HG03280 (cell line): ENCODE data around the gene CUL9.

ENCODE experiments used
- ATAC-seq: cut with Tn5 transposase; IDR thresholded peaks from one replicate; pipeline ENCODE4 v1.9.1; 2021; ENCODE audit warnings: mild to moderate bottlenecking, moderate library complexity; ENCODE audit not compliant: unreplicated experiment

CUL9 gene

DNA sequence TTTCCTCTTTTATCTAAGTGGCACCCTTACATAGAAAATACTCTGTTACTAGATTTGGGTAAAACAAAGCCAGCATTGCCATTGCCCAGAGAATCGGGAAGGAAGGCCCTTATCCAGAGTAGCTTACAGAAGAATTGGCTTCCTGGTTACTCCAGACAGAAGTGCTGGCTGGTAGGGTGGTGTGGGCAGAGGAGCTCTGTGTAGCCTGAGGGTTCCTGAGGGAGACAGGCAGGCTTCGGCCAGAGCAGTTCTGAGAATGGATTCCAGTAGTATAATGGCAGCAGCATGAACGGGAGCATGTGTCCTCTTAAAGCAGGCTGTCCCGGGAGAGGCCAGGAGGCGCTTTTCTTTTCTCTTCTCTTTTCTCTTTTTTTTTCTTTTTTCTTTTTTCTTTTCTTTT, 11.9 kb downstream of the CUL9 start:
- ATAC-seq, result no peak

DNA sequence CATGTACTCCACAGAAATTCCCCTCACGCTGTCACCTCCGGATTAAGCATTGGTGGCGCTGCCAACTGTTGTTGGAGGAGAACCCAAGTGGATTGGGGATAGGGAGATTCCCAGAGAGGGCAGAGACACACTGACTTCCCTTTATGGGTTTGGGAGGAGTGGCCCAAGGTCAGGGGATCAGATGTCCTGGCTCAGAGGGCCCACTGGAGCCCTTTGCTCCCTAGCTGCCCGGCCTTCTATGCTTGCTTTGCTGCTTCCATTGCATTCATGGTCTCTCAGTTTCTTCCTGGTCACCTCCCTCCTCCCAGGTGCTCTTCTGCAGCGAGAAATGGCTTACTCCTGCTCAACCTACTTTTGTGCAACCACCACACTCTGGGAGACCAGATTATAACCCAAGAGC, 14.3 kb downstream of the CUL9 start:
- ATAC-seq, result no peak

DNA sequence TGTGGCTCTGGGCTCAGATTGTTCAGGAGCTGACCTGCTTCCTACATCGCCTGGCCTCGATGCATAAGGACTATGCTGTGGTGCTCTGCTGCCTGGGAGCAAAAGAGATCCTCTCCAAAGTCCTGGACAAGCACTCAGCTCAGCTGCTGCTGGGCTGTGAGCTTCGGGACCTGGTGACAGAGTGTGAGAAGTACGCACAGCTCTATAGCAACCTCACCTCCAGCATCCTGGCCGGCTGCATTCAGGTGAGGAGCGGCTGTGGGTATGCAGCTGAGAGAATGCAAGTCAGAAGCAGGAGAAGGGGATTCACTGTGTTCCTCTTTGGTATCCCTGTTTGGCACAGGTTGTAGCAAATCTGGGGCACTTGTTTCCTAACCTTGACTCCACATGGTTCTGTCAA, 17.9 kb downstream of the CUL9 start:
- ATAC-seq, result no peak

DNA sequence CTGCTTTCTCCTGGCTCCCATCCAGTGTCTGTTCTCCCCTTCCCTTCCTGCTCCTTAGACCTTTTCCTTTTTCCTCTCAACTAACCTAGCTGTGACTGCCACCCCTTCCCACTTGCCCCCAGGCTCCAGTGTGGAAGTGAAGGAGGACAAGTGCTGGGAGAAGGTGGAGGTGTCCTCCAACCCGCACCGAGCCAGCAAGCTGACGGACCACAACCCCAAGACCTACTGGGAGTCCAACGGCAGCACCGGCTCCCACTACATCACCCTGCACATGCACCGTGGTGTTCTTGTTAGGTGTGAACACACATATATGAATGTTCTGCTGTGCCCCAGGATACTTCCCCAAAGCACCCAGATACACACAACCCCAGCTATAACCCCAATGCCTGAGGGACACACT, 18.5 kb downstream of the CUL9 start:
- ATAC-seq, result no peak

DNA sequence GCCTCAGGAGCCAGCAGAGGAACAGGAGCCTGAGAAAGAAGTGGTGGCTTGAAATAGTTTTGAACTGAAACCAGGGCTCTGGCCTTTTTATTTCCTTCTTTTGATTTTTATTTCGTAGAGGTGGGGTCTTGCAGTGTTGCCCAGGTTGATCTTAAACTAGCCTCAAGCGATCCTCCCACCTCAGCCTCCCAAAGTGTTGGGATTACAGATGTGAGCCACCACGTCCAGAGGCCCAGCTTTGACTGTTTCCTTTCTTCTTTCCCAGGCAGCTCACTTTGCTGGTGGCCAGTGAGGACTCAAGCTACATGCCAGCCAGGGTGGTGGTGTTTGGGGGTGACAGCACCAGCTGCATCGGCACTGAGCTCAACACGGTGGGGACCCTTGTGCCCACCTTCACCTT, 20.5 kb downstream of the CUL9 start:
- ATAC-seq, result no peak

DNA sequence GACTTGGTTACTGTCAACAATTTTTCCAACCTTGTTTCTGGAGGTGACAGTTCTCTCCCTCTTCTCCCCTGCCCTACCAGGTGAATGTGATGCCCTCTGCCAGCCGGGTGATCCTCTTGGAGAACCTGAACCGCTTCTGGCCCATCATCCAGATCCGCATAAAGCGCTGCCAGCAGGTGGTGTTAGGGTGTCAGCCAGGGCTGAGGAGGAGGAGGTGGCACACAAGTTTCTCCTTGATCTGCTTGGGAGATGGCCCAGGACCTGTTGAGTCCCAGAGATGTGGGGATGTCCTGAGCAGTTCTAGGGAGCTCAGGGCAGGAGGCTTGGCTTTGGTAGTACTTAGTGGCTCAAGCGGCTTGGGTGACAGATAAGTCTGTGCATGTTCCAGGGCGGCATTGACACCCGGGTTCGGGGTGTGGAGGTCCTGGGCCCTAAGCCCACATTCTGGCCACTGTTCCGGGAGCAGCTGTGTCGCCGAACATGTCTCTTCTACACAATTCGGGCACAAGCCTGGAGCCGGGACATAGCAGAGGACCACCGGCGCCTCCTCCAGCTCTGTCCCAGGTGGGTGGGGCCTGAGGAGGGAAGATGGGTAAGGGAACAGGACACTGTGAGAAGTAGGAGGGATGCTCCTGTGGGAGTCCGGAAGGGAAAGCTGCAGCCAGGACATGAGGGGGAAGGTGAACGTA, 21.2 kb downstream of the CUL9 start:
- no peak for ATAC-seq

DNA sequence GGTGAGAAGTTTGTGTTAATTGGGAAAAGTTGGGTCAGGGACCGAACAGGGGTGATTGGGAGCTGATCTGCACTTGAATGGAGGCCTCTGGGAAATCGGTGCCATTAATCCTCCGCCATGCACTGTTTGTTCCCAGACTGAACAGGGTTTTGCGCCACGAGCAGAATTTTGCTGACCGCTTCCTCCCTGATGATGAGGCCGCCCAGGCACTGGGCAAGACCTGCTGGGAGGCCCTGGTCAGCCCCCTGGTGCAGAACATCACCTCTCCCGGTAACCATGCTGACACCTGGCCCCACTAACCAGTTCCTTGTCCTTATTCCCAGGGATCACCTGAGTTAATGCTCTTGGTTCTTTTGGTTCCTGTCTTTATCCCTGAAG, 21.7 kb downstream of the CUL9 start:
- no peak for ATAC-seq

DNA sequence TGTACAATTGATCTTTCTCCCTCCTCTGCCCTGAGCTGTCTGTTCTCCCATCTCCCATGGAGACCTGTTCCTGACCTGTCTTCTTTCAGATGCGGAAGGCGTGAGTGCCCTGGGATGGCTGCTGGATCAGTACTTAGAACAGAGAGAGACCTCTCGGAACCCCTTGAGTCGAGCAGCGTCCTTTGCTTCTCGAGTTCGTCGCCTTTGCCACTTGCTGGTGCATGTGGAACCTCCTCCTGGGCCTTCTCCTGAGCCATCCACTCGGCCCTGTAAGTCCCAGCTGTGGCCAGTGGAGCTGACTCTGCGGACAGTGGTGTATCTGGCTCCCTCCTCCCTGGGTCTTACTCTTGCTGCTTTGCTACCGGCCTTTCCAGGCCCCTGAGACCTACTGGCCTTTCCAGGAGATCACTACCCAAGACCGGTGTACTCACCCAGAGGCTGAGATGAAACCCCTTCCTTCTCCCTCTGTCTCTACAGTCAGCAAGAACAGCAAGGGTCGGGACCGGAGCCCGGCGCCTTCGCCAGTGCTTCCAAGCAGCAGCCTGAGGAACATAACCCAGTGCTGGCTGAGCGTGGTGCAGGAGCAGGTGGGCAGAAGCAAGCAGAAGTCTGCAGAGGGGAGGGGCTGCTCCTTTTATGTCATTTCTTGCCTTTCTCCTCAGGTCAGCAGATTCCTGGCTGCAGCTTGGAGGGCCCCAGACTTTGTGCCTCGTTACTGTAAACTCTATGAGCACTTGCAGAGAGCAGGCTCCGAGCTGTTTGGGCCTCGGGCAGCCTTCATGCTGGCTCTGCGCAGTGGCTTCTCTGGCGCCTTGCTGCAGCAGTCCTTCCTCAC, 22.5 kb downstream of the CUL9 start:
- ATAC-seq, result no peak

DNA sequence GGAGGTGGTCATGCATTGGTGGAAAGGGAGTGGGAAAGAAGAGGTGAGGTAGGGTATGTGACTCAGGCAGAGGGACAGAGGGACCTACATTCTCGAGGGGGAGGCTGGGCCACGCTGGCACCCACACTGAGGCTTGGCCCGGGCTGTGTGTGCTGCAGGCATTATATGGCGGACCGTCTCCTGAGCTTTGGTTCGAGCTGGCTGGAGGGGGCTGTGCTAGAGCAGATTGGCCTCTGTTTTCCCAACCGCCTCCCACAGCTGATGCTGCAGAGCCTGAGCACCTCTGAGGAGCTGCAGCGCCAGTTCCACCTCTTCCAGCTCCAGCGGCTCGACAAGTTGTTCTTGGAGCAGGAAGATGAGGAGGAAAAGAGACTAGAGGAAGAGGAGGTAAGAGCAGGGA, 23.9 kb downstream of the CUL9 start:
- no peak for ATAC-seq

DNA sequence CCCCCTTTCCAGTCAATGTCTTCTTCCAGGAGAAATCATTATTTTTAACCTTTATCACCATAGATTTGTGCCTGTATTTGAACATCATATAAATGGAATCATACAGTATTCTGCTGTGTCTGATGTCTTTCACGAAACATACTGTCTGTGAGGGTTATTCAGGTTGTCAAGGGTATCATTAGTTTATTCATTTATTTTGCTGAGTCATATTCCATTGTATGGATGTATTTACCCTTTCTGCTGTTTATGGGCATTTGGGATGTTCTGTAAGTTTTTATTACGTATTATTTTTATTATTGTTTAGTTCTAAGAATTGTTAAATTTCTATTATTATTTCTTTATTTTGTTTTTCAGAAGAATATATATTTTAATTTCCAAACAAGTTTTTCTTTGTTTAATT, 25.3 kb downstream of the CUL9 start:
- ATAC-seq, result no peak

DNA sequence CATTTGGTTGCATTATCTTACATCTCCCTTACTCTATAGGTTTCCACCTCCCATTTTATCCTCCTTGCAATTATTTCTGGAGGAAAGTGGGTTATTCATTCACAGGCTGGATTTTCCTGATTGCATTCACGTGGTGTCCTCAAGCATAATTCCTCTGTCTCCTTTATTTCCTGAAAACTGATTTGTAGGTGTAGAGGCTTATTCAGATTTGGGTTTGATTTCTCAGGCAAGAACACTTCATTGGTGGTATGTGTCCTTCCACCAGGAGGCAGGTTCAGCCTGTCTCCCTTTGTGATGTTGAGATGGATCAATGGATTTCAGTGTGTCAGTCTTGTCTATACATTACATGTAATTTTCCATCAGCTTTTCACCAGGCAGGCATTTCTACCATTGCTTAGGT, 30.0 kb downstream of the CUL9 start:
- no peak for ATAC-seq

DNA sequence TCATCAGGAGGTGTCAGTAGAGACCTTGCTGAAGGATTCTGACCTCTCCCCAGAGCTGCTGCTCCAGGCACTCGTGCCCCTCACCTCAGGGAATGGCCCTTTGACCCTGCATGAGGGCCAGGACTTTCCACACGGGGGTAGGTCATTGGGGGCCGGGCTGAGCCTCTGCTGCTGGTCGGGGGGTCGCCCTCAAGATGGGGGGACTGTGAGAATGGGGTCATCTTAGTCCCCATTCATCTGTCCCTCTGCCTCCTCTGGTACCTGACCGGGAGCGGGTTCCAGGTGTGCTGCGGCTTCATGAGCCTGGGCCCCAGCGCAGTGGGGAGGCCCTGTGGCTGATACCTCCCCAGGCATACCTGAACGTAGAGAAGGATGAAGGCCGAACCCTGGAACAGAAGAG, 31.4 kb downstream of the CUL9 start:
- ATAC-seq, result no peak

DNA sequence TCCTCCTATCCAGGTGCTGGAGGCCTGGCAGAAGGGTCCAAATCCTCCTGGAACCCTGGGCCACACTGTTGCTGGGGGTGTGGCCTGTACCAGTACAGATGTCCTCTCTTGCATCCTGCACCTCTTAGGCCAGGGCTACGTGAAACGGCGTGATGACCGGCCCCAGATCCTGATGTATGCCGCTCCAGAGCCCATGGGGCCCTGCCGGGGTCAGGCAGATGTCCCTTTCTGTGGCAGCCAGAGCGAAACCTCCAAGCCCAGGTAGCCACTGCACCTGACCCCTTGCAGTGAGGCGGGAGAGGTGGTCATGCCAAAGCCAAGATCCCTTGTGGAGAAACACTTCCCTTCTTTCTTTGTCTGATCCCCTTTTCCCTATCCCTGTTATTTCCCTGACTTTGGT, 33.1 kb downstream of the CUL9 start:
- ATAC-seq, result no peak

DNA sequence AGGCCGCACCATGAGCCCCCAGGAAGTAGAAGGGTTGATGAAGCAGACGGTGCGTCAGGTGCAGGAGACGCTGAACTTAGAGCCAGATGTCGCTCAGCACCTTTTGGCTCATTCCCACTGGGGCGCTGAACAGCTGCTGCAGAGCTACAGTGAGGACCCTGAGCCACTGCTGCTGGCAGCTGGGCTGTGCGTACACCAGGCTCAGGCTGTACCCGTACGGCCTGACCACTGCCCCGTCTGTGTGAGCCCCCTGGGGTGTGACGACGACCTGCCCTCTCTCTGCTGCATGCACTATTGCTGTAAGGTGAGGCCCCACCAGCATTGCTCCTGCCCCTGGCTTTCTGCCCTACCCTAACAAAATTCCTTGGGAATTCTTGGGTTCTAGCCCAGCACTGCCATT, 34.2 kb downstream of the CUL9 start:
- ATAC-seq, result no peak

DNA sequence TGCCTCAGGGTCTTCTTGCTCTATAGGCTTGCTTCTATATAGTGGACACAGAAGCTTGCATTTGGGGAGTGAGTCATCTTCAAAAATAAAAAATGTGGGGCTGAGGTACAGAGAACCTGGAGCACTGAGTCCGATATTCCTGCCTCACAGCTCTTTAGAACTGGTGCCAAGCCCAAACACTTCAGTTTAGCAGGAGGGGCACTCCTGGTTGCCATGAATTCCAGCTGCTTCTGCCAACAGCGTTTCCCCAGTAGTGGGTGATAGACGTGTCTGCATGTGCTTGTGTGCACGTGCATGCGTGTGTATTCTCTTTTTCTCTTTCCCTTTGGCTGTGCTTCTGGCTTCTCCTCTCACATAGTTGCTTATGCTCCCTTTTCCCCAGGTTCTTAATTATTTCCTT, 35.4 kb downstream of the CUL9 start:
- ATAC-seq, result no peak

DNA sequence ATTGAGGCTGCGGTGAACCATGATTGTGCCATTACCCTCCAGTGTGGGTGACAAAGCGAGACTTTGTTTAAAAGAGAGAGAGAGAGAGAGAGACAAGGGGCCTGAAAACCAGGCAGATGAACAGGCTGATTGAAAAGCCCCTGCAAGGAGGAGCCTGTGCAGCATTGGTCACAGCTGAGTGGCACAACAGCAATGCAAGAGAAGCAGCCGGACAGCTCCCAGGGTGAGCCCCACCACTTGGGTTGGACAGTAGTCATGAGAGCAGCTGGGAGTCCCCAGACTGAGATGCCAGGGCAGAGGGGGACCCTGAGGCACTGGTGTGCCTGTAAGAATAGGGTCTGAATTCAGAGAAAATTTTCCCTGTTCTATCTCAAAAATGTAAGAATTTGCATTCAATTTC, 37.1 kb downstream of the CUL9 start:
- no peak for ATAC-seq

DNA sequence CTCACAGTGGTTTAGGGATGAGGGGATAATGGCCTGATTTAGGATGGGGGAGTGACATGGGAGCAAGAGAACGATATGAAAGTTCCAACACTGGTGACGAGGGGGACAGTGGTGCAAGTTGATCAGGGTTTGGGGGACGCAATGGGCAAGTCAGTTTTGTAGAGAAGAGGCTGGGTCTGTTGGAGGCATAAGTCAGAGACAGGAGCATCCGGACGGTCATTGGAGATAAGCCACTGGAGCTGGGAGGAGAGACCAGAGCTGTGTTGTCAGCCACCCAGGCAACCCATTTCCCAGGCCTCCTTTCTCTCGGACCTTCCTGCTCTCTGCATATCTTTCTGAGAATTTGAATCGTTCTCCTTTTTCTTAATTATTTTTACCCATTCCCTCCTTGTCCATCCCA, 37.8 kb downstream of the CUL9 start:
- ATAC-seq, result no peak

DNA sequence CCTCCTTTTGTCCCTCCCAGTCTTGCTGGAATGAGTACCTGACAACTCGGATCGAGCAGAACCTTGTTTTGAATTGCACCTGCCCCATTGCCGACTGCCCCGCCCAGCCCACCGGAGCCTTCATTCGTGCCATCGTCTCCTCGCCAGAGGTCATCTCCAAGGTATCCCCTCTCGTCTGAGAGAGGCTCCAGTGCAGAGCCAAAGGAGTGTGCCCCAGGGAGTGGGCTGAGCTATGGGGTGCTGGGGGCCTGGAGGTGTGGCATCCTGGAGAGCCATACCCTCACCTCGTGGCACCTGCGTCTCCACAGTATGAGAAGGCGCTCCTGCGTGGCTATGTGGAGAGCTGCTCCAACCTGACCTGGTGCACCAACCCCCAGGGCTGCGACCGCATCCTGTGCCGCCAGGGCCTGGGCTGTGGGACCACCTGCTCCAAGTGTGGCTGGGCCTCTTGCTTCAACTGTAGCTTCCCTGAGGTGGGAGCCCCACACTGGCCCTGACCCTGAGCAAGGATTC, 38.5 kb downstream of the CUL9 start:
- no peak for ATAC-seq

DNA sequence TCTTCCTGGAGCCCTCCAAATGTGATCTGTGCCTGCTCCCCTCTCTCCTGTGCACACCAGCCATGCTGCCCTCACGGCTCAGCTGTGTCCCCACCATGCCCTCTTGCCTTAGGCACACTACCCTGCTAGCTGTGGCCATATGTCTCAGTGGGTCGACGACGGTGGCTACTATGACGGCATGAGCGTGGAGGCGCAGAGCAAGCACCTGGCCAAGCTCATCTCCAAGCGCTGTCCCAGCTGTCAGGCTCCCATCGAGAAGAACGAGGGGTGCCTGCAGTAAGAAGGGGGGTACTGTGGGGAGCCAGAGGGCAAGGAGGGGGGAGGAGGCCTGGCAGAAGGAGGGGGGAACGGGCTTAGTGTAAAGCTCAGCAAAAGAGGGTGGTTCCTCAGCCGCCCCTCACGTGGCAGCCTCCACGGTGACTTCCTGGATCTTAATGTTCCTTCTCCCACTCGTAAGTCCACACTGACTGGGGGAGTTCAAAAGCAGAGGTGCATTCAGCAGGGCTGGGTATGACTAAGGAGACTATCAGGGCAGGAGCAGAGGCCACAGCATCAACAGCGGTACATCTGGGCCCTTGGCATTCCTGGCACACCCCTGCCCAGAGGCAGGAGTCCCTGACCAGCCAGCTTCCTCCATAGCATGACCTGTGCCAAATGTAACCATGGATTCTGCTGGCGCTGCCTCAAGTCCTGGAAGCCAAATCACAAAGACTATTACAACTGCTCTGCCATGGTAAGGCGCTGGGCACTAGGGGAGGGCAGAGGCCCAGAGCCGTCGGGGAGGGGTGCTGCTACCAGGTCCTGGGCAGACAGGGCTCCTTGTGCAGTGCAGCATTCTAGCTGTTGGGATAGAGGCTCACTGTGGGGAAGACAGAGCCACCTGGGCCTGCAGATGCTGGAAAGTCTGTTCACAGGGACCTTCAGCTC, 39.3 kb downstream of the CUL9 start:
- no peak for ATAC-seq

DNA sequence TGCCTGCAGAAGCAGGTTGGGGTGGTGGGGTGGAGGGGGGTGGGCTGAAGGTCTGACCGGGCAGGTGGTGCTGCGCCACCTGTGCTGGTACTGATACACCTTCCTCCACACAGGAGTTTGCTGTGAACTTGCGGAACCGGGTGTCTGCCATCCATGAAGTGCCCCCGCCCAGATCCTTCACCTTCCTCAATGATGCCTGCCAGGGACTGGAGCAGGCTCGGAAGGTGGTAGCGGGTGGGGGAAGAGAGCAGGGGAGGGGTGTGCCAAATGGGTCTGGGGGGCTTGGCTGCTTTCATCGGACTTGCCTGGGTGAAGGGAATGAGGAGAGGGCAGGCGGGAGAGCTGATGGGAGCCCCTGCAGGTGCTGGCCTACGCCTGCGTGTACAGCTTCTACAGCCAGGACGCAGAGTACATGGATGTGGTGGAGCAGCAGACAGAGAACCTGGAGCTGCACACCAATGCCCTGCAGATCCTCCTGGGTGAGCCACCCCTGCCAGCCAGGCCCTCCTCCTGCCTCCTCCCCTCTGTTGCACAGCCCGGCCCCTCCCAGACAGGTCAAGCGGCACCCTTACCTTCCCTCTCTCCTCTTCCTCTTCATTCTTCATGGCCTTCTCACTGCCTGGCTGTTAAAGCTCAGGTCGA, 40.5 kb downstream of the CUL9 start:
- no peak for ATAC-seq

DNA sequence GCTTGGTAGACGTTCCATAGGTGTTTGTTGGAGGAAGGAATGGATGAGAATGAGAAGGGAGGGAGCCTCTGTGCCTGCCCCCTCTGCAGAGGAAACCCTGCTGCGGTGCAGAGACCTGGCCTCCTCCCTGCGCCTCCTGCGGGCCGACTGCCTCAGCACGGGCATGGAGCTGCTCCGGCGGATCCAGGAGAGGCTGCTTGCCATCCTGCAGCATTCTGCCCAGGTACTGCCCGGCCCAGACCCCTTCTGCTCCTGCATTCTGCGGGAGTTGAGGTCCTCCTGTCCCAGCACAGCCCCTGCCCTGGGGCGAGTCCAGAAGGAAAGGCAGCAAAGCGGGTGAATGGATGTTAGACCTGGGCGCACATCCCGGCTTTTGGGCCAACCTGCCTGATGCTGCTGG, 41.2 kb downstream of the CUL9 start:
- ATAC-seq, result no peak
